GM18873 (cell line): ENCODE data around the gene UBTF.

Source experiments
- ATAC-seq: cut with Tn5 transposase; IDR thresholded peaks from one replicate; pipeline ENCODE4 v1.9.1; 2021; ENCODE audit warnings: mild to moderate bottlenecking, moderate library complexity, moderate number of reproducible peaks; ENCODE audit not compliant: unreplicated experiment, low FRiP score

The UBTF gene

GRCh38 chr17:44176671-44177501 is 42.6 kb downstream of the UBTF start:
- no peak for ATAC-seq

GRCh38 chr17:44176257-44176656 is 43.2 kb downstream of the UBTF start:
- no peak for ATAC-seq

- ATAC-seq = no peak
These were observed 45.0 kb downstream of the UBTF start for GRCh38 chr17:44174427-44174826.

GRCh38 chr17:44171931-44172455 is 47.5 kb downstream of the UBTF start:
- no peak for ATAC-seq

GRCh38 chr17:44170499-44171201 is 48.8 kb downstream of the UBTF start, which contains the start of gene ASB16:
Gene ASB16, plus strand, starts transcription at chr17:44170704. Its CDS starts 86 bp downstream, at chr17:44170790.
- no peak for ATAC-seq

GRCh38 chr17:44170135-44170498 is 49.4 kb downstream of the UBTF start:
- no peak for ATAC-seq

GRCh38 chr17:44167181-44167861 is 52.2 kb downstream of the UBTF start:
- ATAC-seq = no peak

- no peak for ATAC-seq
These were observed 55.0 kb downstream of the UBTF start for GRCh38 chr17:44164476-44164875.

GRCh38 chr17:44159519-44160210 is 59.8 kb downstream of the UBTF start:
- no peak for ATAC-seq

GRCh38 chr17:44155488-44155887 is 64.0 kb downstream of the UBTF start:
- ATAC-seq = no peak
